Urinary bladder (tissue), 4 donors: ENCODE results near the gene ANTXR2. TPM values are rescaled to one million over a fixed set of nuclear protein-coding genes. Genes with fewer than 3 reads are reported as not detected.

ENCODE experiments used
- DNase-seq: peaks from one replicate; pipeline ENCODE4 v3.0.0-alpha.2; 2015; ENCODE audit errors: extremely low spot score
- H3K27ac ChIP-seq: one replicate; pipeline ENCODE4 v1.5.1; 2013; ENCODE audit warnings: low read depth, mild to moderate bottlenecking, moderate library complexity
- H3K36me3 ChIP-seq: one replicate; pipeline ENCODE4 v1.6.1; 2013; ENCODE audit warnings: mild to moderate bottlenecking, moderate library complexity; ENCODE audit not compliant: insufficient read depth
- H3K4me1 ChIP-seq: one replicate; pipeline ENCODE4 v1.6.1; 2013; ENCODE audit warnings: mild to moderate bottlenecking, moderate library complexity; ENCODE audit not compliant: insufficient read depth
- H3K4me3 ChIP-seq: one replicate; pipeline ENCODE4 v1.5.1; 2013; ENCODE audit warnings: low read depth, low read length
- WGBS: extraction: QIAGEN DNeasy Blood & Tissue Kit; methylation state at CpG from one replicate; pipeline ENCODE4 v1.1.7; 2013; 5-methylcytosine and 5-hydroxymethylcytosine counted together
- polyA plus RNA-seq: library from polyadenylated mRNA; stranded (reverse); fragments of 200-250 nt; gene quantifications from one replicate; pipeline ENCODE4 v1.2.3, GENCODE V29; 2013
- total RNA-seq: library from RNA; depleted of rRNA; stranded (reverse); fragments of >200 nt; gene quantifications from one replicate; pipeline ENCODE4 v1.2.3, GENCODE V29; 2014
- donor health status: healthy with polysubstance abuse.
- donor health status: healthy.

Gene ANTXR2
- total and polyA plus RNA-seq, 2 donors: 133 to 149 TPM

DNA sequence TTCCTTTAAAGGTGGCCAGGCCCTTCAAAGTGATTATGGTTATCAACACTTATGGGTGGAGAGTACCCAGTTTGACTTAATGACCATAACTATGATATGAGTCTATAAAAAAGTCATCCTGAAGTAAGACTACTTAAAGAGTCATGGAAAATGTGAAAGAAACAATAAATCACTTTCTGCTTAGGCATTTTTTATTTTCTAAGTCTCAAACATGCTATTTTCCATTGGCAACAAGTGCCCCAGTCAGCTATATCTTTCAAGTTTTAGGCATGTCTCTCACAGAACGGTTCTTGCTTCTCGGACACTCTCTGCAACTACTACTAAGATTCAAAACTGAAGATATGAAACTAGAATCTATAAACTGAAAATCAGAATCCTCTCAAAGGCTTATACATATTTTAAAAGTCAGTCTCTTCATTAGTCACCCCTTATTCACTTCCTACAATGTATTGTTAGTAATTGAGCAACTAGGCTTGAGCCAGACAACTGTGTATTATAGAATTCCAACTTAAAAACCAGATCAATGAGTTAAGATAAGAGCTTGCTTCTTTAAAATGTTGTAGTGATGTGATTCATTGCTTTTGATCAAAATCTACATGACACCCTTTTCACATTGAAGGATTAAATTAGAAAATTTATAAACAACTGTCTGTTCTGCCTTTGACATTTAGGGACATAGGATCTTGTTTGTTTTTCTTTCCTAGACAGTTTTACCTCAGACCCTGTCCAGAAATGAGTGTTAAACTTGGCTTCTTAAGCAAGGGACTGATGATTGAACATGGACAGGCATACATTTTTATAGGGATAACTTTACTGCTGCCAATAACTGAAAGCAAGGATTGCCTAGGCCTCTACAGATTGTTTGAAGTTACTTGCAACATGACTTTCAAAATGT lies 2.9 kb downstream of the ANTXR2 start:
- 39% methylated on average over 2 of the region's 2 CpGs for WGBS
- no peaks in the 10 kb centered on the region for H3K4me1 ChIP-seq
- peak overlapping the region; percentile 18 for H3K27ac ChIP-seq
- H3K4me3 ChIP-seq: peak overlapping the region; percentile 40
- DNase-seq: no peak
- no peaks in the 10 kb centered on the region for H3K36me3 ChIP-seq

DNA sequence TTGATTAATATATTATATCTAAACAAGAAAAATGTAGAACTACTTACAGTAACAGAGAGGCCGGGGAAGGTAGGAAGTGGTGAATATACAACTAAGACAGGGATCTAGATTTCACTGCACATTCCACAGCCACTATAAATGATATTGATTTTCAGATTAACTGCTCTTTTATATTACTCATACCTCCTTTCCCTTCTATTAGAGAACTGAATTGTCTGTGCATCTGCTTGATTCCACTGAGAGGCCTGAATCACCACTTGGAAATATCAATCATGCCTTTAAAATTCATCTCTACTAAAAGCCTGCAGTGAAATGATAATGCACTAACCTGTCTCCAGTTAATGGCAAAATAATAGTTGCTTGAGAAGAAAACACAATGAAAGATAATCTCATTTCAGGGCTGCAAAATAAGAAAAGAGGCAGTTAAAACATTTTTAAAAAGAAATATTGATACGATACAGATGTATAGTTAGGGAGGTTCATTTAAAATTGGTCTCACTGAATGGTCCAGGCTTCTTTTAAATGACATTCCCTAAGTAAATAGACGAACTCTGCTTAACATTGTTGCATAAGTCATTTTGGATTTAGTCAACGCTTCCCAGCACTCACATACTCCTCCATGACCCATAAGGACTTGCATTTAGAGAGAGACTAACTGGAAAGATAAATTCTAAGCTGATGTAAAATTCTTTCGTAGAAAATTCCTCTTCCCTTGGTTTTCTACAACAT lies 3.8 kb downstream of the ANTXR2 start:
- no peaks in the 10 kb centered on the region for H3K4me1 ChIP-seq
- WGBS: 51% methylated on average over 5 of the region's 5 CpGs
- DNase-seq: no peak
- H3K36me3 ChIP-seq: peaks cover 2% of the 10 kb centered on the region
- H3K4me3 ChIP-seq: no peak overlapping the region
- no peak overlapping the region for H3K27ac ChIP-seq

DNA sequence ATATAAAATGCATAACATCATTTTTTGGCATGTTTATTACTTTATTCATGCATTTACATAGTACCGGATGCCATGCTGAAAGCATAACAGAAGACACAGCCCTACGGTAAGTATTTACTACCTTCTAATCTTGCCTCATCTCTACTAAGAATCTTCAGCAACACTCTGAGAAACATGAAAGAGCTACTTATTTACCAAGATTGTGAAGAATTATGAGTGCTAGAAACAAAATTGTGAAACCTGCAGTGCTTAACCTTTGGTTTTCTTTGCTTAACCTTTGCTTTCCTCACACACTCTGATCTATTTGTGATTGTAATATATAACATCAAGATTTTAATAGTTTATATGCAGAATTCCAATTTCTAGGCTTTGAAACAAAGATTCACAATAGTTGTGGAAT lies 7.4 kb downstream of the ANTXR2 start:
- H3K4me1 ChIP-seq: no peaks in the 10 kb centered on the region
- DNase-seq: no peak
- WGBS: 62% methylated on average over 2 of the region's 2 CpGs
- peaks cover 2% of the 10 kb centered on the region for H3K36me3 ChIP-seq
- no peak overlapping the region for H3K4me3 ChIP-seq
- no peak overlapping the region for H3K27ac ChIP-seq

DNA sequence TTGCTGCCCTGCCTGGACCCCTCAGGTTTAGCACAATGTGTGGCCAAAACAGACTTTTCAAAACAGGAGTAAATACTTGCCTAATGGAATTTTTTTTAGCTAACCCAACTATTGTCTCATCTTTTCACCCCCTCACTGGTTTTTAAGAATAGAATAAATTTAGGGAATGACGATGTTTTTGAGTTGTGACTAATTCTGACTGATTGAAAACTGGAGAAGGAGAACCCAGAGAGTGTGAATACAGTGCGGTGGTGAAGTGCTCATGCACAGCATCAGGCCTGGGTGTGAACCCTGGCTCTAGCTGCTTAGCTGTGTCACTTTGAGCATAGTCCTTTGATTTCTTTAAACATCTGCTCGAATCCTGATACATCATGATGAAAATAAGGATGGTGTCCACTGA lies 10.5 kb downstream of the ANTXR2 start:
- no peaks in the 10 kb centered on the region for H3K4me1 ChIP-seq
- no peak overlapping the region for H3K27ac ChIP-seq
- no peak for DNase-seq
- H3K36me3 ChIP-seq: peaks cover 2% of the 10 kb centered on the region
- 86% methylated on average over 3 of the region's 3 CpGs for WGBS
- H3K4me3 ChIP-seq: no peak overlapping the region

DNA sequence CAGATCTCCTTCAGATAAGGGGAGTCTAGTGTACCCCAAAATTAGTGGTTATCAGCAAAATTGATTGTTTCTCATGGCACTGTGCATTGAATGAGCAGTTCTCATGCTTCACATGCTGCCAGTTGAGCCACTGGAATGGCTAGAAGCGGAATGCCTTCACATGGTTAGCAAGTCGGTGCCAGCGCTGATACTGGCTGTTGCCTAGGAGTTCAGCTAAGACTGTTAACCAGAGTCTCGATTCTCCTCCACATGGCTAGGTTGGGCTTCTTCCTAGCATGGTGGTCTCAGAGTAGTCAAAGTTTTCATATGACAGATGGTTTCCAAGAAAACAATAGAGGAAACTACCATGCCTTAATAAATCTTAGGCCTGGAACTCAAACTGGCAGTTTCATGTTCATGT lies 12.2 kb downstream of the ANTXR2 start:
- H3K4me1 ChIP-seq: no peaks in the 10 kb centered on the region
- H3K36me3 ChIP-seq: peaks cover 2% of the 10 kb centered on the region
- no peak for DNase-seq
- H3K4me3 ChIP-seq: no peak overlapping the region
- no peak overlapping the region for H3K27ac ChIP-seq
- 97% methylated on average over 4 of the region's 4 CpGs for WGBS

DNA sequence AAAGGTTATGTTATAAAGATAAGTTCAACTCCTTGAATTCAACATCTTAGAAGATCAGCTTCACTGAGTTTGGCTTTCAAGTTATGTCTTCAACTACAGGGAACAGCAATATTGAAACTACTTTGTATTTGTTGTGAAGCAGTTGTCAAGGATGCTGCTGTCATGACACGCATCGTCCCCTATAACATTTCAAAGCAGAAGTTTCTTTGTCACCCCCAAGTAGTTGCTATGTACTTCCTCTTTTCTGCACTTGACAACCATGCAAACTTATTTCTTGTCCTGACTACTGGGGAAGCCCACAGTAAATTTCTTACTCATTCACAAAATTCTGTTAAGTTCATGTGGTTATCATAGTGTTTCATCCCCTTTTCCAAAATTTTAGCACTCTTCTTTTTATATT lies 14.3 kb downstream of the ANTXR2 start:
- no peak overlapping the region for H3K27ac ChIP-seq
- peaks cover 2% of the 10 kb centered on the region for H3K36me3 ChIP-seq
- H3K4me3 ChIP-seq: no peak overlapping the region
- no peaks in the 10 kb centered on the region for H3K4me1 ChIP-seq
- no peak for DNase-seq
- 38% methylated on average over 2 of the region's 2 CpGs for WGBS

DNA sequence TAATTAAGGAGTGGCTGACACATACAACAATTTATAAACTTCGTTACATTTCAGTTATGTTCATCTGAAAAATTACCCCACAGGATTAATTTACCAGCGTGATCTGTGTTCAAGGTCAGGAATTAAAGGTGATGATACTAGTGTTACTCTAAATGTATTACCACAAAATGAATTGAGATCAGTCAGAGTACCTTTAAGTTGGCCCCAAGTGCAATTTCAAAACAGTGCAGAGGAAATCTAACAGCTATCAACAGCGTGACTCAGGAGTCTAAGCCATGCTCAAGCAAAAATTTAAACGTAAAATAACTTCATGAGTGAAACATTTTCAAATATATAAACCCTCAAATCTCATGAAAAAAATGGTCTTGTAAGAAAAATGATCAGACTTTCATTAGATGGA lies 18.7 kb downstream of the ANTXR2 start:
- no peak for DNase-seq
- Histone ChIP-seq H3K27ac (no peak overlapping the region), H3K4me3 (no peak overlapping the region), H3K36me3 (peaks cover 2% of the 10 kb centered on the region), H3K4me1 (no peaks in the 10 kb centered on the region)
- WGBS: 65% methylated on average over 4 of the region's 4 CpGs

DNA sequence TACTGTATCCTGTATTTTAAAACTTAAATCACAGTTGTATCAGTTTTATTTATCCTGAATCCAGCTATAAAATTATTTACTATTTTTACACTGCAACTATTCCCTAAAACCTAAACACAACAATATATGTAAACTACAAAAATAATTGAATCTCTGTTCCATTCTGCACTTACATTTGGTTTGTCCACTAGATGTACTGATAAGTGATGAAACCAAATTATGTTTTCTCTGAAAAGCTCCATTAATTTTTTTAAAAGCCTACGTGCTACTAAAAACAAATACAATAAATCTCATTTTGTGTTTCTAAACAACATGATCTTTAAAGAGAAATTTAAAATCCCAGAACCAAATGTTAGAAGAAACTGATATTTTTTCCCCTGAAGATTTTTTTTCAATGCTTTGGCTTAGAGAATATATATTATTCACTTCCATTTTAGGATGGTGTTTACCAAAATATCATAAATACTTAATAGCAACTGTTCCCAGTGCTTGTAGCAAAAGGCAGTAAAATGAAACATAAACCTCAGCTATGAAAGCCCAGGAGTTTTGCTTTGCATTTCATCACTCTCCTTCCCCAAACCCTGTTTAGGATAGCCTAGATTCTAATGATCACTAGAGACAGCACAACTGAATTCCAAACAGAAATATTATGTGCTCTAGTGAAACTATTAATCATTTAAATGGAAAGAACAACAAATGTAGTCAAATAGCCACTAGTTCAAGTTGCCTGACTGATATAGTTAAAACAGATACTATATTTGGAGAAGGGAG lies 19.7 kb downstream of the ANTXR2 start:
- H3K27ac ChIP-seq: no peak overlapping the region
- peaks cover 2% of the 10 kb centered on the region for H3K36me3 ChIP-seq
- DNase-seq: no peak
- H3K4me1 ChIP-seq: no peaks in the 10 kb centered on the region
- WGBS: 49% methylated on average over 1 of the region's 1 CpG
- H3K4me3 ChIP-seq: no peak overlapping the region

DNA sequence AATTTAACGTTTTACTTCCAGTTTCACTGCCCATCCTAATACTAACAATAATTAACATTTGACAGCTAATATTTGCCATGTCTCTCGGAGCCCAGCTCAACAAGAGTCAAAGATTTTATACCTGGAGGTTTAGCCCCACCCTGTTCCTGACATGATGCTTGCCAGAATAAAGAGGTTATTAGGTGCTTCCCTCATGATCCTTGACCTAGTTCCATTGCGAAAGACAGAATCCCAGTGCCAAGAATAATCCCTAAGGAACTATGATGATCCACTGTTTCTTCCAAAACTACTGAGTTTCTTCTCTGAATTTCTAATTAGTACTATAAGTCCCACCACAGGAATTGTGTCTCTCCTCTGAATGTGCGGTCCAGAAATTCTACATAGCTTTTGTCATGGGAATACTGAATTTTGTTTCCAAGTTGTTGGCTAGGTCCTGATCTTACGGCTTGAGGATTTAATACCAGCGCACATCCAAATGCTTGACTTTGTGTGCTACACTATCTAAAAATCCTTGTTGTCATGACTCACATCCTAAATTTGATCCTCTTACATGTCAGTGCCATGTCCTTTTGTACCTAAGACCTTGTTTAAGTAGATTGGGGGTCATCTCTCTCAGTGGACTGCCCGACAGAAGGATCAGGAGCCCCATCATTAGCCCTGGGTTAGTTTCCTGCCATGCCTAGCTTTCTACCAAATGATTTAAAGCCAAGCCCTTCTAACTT lies 23.1 kb downstream of the ANTXR2 start:
- no peak for DNase-seq
- no peak overlapping the region for H3K4me3 ChIP-seq
- no peaks in the 10 kb centered on the region for H3K4me1 ChIP-seq
- peaks cover under 1% of the 10 kb centered on the region for H3K36me3 ChIP-seq
- 73% methylated on average over 7 of the region's 7 CpGs for WGBS
- no peak overlapping the region for H3K27ac ChIP-seq

DNA sequence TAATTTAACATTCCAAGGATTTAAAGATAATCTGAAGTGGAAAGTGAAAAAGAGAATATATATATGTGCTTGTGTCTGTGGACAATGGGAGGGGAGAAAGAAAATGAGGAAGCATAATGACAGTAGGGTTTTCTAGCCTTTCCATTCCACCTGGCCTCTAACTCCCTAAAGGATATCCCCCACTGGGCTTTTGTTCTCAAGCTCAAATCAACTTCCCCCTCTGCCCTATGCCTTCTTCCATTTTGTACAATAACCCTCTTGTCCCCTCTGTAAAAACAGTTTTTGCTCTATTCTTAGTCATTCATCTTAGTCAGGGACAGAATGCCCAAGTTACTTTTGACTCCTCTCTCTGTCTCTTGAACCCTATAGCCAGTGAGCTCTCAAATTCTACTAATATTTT lies 23.6 kb downstream of the ANTXR2 start:
- Histone ChIP-seq H3K4me1 (no peaks in the 10 kb centered on the region), H3K27ac (peak overlapping the region; percentile 50), H3K36me3 (no peaks in the 10 kb centered on the region), H3K4me3 (no peak overlapping the region)
- DNase-seq: no peak

DNA sequence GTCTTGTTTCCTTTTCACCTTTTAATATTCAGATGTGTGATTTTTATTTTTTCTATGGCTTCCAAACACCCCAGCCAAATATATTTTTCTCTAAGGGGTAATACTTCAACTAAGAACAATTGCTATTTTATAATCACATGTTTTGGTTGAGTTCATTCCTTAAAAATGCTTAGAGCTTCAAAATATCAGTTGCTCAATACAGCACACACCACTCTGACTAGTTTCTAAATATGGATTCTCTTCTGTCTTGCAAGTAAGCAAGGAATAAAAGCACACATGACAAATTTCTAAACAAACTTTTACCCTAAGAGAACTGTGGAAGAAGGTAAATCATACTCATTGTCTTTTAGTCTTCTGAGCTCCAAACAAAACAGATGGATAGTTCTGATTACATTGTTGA lies 27.2 kb downstream of the ANTXR2 start:
- Histone ChIP-seq H3K27ac (no peak overlapping the region), H3K4me3 (no peak overlapping the region), H3K4me1 (no peaks in the 10 kb centered on the region), H3K36me3 (no peaks in the 10 kb centered on the region)
- no peak for DNase-seq

DNA sequence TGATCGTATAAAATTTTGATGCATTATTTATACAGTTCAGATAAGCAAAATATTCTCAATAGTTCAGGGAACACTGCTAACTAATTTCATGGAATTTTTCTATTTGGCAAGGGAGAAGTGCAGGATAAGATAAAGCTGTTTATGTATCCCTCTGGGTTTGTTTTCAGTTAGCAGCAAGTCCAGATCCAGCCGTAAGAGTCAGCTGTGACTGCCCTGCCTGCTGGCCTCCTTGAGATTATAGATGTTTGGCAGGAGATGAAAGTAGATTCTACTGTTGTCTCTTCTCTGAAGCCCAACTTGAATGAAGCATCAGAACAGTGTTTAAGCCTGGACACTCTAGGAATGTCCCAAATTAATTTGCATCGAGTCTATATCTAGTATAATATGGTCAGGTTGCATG lies 29.5 kb downstream of the ANTXR2 start:
- 31% methylated on average over 3 of the region's 3 CpGs for WGBS
- DNase-seq: no peak
- H3K36me3 ChIP-seq: peaks cover 2% of the 10 kb centered on the region

DNA sequence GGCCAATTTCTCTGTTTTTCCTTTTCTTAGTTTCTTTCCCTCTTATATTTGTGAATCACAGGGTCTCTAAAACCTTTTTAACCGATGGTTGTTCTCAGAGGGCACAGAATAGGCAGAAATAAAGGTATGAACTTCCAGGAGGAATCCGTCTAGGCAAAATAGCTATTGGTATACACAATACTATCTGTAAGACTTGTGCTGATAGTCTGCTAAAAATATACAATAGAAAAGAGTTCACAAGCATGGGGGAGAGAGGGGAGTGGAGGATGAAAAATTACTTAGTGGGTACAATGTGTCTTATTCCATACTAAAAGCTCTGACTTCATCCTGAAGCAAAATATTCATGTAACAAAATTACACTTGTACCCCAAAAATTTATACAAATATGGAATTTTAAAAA lies 30.2 kb downstream of the ANTXR2 start:
- peaks cover 2% of the 10 kb centered on the region for H3K36me3 ChIP-seq
- H3K4me1 ChIP-seq: no peaks in the 10 kb centered on the region
- WGBS: 75% methylated on average over 2 of the region's 2 CpGs
- no peak overlapping the region for H3K4me3 ChIP-seq
- DNase-seq: no peak
- H3K27ac ChIP-seq: no peak overlapping the region

More for the DNA sequence above, 29.5 kb downstream of the ANTXR2 start:
- Histone ChIP-seq H3K4me3 (no peak overlapping the region), H3K4me1 (no peaks in the 10 kb centered on the region), H3K27ac (no peak overlapping the region)
